Mucosa of descending colon (tissue), 3 donors: ENCODE data around the gene KCTD17. TPM values are rescaled to one million over a fixed set of nuclear protein-coding genes. Genes with fewer than 3 reads are reported as not detected.

Experiments
- ATAC-seq: fragments of 200-7000 bp; cut with Tn5 transposase; one replicate; pipeline ENCODE4 v1.9.1; 2020; ENCODE audit warnings: mild to moderate bottlenecking, moderate library complexity
- DNase-seq, 3 donors: peaks; one replicate each; pipeline ENCODE4 v3.0.0-alpha.2; 2020
- H3K36me3 ChIP-seq: fragments of 200-600 bp; one replicate; pipeline ENCODE4 v1.8.0; 2021; ENCODE audit warnings: low read depth, mild to moderate bottlenecking
- H3K4me1 ChIP-seq: fragments of 200-600 bp; one replicate; pipeline ENCODE4 v1.8.0; 2021; ENCODE audit warnings: low read depth, mild to moderate bottlenecking
- H3K4me3 ChIP-seq: fragments of 200-600 bp; one replicate; pipeline ENCODE4 v1.8.0; 2021; ENCODE audit warnings: mild to moderate bottlenecking
- H3K9me3 ChIP-seq: fragments of 200-600 bp; one replicate; pipeline ENCODE4 v1.8.0; 2021; ENCODE audit warnings: mild to moderate bottlenecking
- CTCF ChIP-seq: fragments of 200-600 bp; IDR thresholded peaks from one replicate; pipeline ENCODE4 v1.8.0; 2022; ENCODE audit warnings: antibody characterized with exemption, mild to moderate bottlenecking
- intact Hi-C, 2 donors: fragments of 100-400 bp; cut with DNase I in 1 of 2; cut with micrococcal nuclease in 1 of 2; formaldehyde crosslinking; loops; one replicate each; pipeline versions ENCODE4 v1.11.0 to v1.11.1; 2022; cut with DNase I, micrococcal nuclease
- total RNA-seq, 3 donors: library from RNA; stranded (reverse); fragmentation: NEBNext Ultra II Directional in 2 of 3; extraction: Animal tissue kit (Norgen Biotek cat#: 25700) in 2 of 3; gene quantifications; one replicate each; pipeline versions ENCODE4 v1.2.1 to v1.2.4, GENCODE V29; 2021 to 2023
- donor health status: DM: no; HTN: no; CAD: no; lungs with moderate emphysema.
- donor health status: DM: no; HTN: no; CAD: no.
- donor health status: DM: no; HTN: yes; CAD: no.

The KCTD17 gene
- total RNA-seq, 3 donors from 2014 or later = 24.9 to 40.1 (median 31.3) TPM

- TF ChIP-seq CTCF = no peak
- Histone ChIP-seq H3K36me3 (no peaks in the 10 kb centered on the region), H3K9me3 (no peaks in the 10 kb centered on the region), H3K4me3 (no peak overlapping the region), H3K4me1 (peaks cover 19% of the 10 kb centered on the region)
- intact Hi-C loops = no loop called here
- no peak for ATAC-seq
- no peak for DNase-seq
Measured at GRCh38 chr22:37009490-37009889, 42.1 kb upstream of the KCTD17 start.

- DNase-seq (no peak), ATAC-seq (no peak)
- H3K9me3 ChIP-seq = no peaks in the 10 kb centered on the region
- no peak overlapping the region for H3K4me3 ChIP-seq
- no peaks in the 10 kb centered on the region for H3K36me3 ChIP-seq
- intact Hi-C loops = no loop called here
- TF ChIP-seq CTCF = no peak
- peaks cover 23% of the 10 kb centered on the region for H3K4me1 ChIP-seq
Measured at GRCh38 chr22:37010174-37010573, 41.4 kb upstream of the KCTD17 start.

- Histone ChIP-seq H3K4me3 (no peak overlapping the region), H3K4me1 (peaks cover 26% of the 10 kb centered on the region), H3K9me3 (no peaks in the 10 kb centered on the region), H3K36me3 (no peaks in the 10 kb centered on the region)
- no peak for ATAC-seq
- intact Hi-C loops = no loop called here
- TF ChIP-seq CTCF = no peak
- peak in 1 of 3 donors; percentile 30 for DNase-seq
Measured at GRCh38 chr22:37010976-37011375, 40.6 kb upstream of the KCTD17 start.

GRCh38 chr22:37011472-37011871 is 40.1 kb upstream of the KCTD17 start:
- intact Hi-C loops = no loop called here
- DNase-seq = no peak
- no peak overlapping the region for H3K4me3 ChIP-seq
- TF ChIP-seq CTCF = no peak
- H3K4me1 ChIP-seq = peaks cover 31% of the 10 kb centered on the region
- H3K36me3 ChIP-seq = no peaks in the 10 kb centered on the region
- H3K9me3 ChIP-seq = no peaks in the 10 kb centered on the region
- no peak for ATAC-seq

- no peak for TF ChIP-seq CTCF
- ATAC-seq (peak; percentile 80), DNase-seq (peak; percentile 87 to 90 (median 89))
- Histone ChIP-seq H3K9me3 (no peaks in the 10 kb centered on the region), H3K4me3 (no peak overlapping the region), H3K4me1 (peaks cover 38% of the 10 kb centered on the region), H3K36me3 (no peaks in the 10 kb centered on the region)
- intact Hi-C loops = no loop called here
Measured at GRCh38 chr22:37012262-37012904, 39.2 kb upstream of the KCTD17 start.

- TF ChIP-seq CTCF = no peak
- no peak for ATAC-seq
- intact Hi-C loops = no loop called here
- Histone ChIP-seq H3K4me1 (peaks cover 42% of the 10 kb centered on the region), H3K36me3 (no peaks in the 10 kb centered on the region), H3K9me3 (no peaks in the 10 kb centered on the region), H3K4me3 (no peak overlapping the region)
- DNase-seq = peak in 1 of 3 donors; percentile 35
Measured at GRCh38 chr22:37012956-37013355, 38.6 kb upstream of the KCTD17 start.
